Measurements from ENCODE around the gene MDFIC2. TPM values are rescaled to one million over a fixed set of nuclear protein-coding genes. Genes with fewer than 3 reads are reported as not detected.

Gene MDFIC2
- total and polyA plus RNA-seq, 4 donors = not detected

GRCh38 chr3:70245746-70246525 is 66.5 kb downstream of the MDFIC2 start:
- no peak overlapping the region for H3K27ac ChIP-seq (ENCODE audit: low read depth in 1 of 2, low read length in 2 of 2)
- no peaks in the 10 kb centered on the region for H3K9me3 ChIP-seq (ENCODE audit: control insufficient read depth in 4 of 4, low read length in 3 of 4)
- H3K27me3 ChIP-seq (ENCODE audit: control insufficient read depth in 4 of 4, insufficient read depth in 4 of 4, low read length in 3 of 4) = no peaks in the 10 kb centered on the region
- H3K4me1 ChIP-seq (ENCODE audit: control insufficient read depth in 4 of 4, insufficient read depth in 4 of 4, low read length in 3 of 4) = no peaks in the 10 kb centered on the region
- H3K9ac ChIP-seq (ENCODE audit: low read depth in 1 of 2, low read length in 2 of 2) = no peak overlapping the region
- WGBS = 79% methylated on average over 4 of the region's 4 CpGs
- H3K36me3 ChIP-seq (ENCODE audit: control insufficient read depth in 4 of 4, insufficient read depth in 3 of 4, low read depth in 1 of 4, low read length in 3 of 4) = no peaks in the 10 kb centered on the region
- no peak overlapping the region for H3K4me3 ChIP-seq (ENCODE audit: low read depth in 1 of 3, low read length in 3 of 3)
- DNase-seq (ENCODE audit: low spot score) = no peak
- TF ChIP-seq, protein P1, sequence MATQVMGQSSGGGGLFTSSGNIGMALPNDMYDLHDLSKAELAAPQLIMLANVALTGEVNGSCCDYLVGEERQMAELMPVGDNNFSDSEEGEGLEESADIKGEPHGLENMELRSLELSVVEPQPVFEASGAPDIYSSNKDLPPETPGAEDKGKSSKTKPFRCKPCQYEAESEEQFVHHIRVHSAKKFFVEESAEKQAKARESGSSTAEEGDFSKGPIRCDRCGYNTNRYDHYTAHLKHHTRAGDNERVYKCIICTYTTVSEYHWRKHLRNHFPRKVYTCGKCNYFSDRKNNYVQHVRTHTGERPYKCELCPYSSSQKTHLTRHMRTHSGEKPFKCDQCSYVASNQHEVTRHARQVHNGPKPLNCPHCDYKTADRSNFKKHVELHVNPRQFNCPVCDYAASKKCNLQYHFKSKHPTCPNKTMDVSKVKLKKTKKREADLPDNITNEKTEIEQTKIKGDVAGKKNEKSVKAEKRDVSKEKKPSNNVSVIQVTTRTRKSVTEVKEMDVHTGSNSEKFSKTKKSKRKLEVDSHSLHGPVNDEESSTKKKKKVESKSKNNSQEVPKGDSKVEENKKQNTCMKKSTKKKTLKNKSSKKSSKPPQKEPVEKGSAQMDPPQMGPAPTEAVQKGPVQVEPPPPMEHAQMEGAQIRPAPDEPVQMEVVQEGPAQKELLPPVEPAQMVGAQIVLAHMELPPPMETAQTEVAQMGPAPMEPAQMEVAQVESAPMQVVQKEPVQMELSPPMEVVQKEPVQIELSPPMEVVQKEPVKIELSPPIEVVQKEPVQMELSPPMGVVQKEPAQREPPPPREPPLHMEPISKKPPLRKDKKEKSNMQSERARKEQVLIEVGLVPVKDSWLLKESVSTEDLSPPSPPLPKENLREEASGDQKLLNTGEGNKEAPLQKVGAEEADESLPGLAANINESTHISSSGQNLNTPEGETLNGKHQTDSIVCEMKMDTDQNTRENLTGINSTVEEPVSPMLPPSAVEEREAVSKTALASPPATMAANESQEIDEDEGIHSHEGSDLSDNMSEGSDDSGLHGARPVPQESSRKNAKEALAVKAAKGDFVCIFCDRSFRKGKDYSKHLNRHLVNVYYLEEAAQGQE (IDR thresholded peaks at IDR 0.05) = no peak
- TF ChIP-seq, protein P2, sequence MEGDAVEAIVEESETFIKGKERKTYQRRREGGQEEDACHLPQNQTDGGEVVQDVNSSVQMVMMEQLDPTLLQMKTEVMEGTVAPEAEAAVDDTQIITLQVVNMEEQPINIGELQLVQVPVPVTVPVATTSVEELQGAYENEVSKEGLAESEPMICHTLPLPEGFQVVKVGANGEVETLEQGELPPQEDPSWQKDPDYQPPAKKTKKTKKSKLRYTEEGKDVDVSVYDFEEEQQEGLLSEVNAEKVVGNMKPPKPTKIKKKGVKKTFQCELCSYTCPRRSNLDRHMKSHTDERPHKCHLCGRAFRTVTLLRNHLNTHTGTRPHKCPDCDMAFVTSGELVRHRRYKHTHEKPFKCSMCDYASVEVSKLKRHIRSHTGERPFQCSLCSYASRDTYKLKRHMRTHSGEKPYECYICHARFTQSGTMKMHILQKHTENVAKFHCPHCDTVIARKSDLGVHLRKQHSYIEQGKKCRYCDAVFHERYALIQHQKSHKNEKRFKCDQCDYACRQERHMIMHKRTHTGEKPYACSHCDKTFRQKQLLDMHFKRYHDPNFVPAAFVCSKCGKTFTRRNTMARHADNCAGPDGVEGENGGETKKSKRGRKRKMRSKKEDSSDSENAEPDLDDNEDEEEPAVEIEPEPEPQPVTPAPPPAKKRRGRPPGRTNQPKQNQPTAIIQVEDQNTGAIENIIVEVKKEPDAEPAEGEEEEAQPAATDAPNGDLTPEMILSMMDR (IDR thresholded peaks at IDR 0.05; ENCODE audit: low read depth, low read length, missing input control) = no peak
- TF ChIP-seq RAD21 (IDR thresholded peaks at IDR 0.05) (no peak), NR2F2 (IDR thresholded peaks at IDR 0.05) (no peak), RXRA (IDR thresholded peaks at IDR 0.05) (no peak), FOXA1 (IDR thresholded peaks at IDR 0.05) (no peak), ATF3 (IDR thresholded peaks at IDR 0.05) (no peak), TAF1 (conservative IDR thresholded peaks at IDR 0.05) (no peak), EGR1 (IDR thresholded peaks at IDR 0.05; ENCODE audit: low read depth in 2 of 2) (no peak), HNF4A (conservative IDR thresholded peaks at IDR 0.05) (no peak), FOXA2 (IDR thresholded peaks at IDR 0.05) (no peak), JUND (IDR thresholded peaks at IDR 0.05) (no peak), HNF4G (IDR thresholded peaks at IDR 0.05) (no peak), YY1 (IDR thresholded peaks at IDR 0.05) (no peak), GABPA (IDR thresholded peaks at IDR 0.05 in 1 of 2, conservative IDR thresholded peaks at IDR 0.05 in 1 of 2) (no peak)
- TF ChIP-seq, protein P3, sequence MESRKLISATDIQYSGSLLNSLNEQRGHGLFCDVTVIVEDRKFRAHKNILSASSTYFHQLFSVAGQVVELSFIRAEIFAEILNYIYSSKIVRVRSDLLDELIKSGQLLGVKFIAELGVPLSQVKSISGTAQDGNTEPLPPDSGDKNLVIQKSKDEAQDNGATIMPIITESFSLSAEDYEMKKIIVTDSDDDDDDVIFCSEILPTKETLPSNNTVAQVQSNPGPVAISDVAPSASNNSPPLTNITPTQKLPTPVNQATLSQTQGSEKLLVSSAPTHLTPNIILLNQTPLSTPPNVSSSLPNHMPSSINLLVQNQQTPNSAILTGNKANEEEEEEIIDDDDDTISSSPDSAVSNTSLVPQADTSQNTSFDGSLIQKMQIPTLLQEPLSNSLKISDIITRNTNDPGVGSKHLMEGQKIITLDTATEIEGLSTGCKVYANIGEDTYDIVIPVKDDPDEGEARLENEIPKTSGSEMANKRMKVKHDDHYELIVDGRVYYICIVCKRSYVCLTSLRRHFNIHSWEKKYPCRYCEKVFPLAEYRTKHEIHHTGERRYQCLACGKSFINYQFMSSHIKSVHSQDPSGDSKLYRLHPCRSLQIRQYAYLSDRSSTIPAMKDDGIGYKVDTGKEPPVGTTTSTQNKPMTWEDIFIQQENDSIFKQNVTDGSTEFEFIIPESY (IDR thresholded peaks at IDR 0.05) = no peak
- TF ChIP-seq, protein P4, sequence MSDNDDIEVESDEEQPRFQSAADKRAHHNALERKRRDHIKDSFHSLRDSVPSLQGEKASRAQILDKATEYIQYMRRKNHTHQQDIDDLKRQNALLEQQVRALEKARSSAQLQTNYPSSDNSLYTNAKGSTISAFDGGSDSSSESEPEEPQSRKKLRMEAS (IDR thresholded peaks at IDR 0.05) = no peak
